ENCODE measurements around the gene FAM117A.

FAM117A gene

DNA sequence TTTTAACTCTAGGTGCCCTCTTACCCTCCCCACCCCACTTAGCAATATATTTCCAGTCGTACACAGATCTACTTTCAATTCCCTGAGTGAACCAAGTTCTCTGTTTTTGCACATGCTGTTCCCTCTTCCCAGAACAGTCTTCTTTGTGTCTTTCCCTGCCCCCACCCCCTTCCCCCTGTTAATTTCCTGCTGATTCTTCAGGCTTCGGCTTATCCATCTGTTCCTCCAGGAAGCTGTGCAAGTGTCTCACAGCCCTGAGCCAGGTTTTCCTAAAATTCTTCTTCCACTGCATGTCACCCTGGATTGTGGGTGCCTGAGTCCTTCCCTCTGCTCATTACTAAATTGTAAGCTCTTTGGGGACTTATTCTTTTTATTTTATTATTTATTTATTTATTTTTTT lies 73.7 kb downstream of the FAM117A start:
- Histone ChIP-seq H3K27ac (ENCODE audit: low read depth, low read length, severe bottlenecking) (no peak overlapping the region), H3K9me3 (ENCODE audit: control insufficient read depth, low read length) (no peaks in the 10 kb centered on the region), H3K4me3 (ENCODE audit: extremely low read depth, insufficient read depth, low read length, poor library complexity, severe bottlenecking) (no peak overlapping the region), H3K4me1 (ENCODE audit: control insufficient read depth, insufficient read depth, low read length, poor library complexity, severe bottlenecking) (peaks cover 14% of the 10 kb centered on the region), H3K36me3 (ENCODE audit: control insufficient read depth, insufficient read depth, low read length) (no peaks in the 10 kb centered on the region)
- WGBS, 2 experiments (ENCODE audit: insufficient coverage in 2 of 2): 85 to 93% methylated on average over 2 of the region's 2 CpGs

DNA sequence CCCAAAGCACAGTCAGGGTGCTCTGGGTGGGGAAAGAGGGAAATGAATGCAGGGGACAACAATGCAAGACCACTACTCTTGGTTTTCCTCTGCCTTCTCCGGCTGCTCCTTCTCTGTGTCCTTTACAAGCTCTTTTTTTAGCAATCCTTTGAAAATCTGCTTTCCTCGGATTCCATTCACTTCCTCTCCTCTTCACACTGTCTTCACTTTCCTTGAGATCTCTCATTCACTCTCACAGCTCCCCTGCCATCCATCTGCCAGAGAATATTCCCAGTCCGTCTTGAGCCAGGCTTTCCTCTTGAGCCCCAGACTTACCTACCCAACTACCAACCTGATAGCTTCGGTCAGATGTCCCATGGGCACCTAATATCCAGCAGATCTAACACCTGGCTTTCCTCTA lies 75.1 kb downstream of the FAM117A start:
- Histone ChIP-seq H3K9me3 (ENCODE audit: control insufficient read depth, low read length) (no peaks in the 10 kb centered on the region), H3K27ac (ENCODE audit: low read depth, low read length, severe bottlenecking) (peak overlapping the region; percentile 6), H3K4me1 (ENCODE audit: control insufficient read depth, insufficient read depth, low read length, poor library complexity, severe bottlenecking) (peaks cover 14% of the 10 kb centered on the region), H3K36me3 (ENCODE audit: control insufficient read depth, insufficient read depth, low read length) (no peaks in the 10 kb centered on the region), H3K4me3 (ENCODE audit: extremely low read depth, insufficient read depth, low read length, poor library complexity, severe bottlenecking) (no peak overlapping the region)
- WGBS, 2 experiments (ENCODE audit: insufficient coverage in 2 of 2): 72 to 79% methylated on average over 4 of the region's 4 CpGs

DNA sequence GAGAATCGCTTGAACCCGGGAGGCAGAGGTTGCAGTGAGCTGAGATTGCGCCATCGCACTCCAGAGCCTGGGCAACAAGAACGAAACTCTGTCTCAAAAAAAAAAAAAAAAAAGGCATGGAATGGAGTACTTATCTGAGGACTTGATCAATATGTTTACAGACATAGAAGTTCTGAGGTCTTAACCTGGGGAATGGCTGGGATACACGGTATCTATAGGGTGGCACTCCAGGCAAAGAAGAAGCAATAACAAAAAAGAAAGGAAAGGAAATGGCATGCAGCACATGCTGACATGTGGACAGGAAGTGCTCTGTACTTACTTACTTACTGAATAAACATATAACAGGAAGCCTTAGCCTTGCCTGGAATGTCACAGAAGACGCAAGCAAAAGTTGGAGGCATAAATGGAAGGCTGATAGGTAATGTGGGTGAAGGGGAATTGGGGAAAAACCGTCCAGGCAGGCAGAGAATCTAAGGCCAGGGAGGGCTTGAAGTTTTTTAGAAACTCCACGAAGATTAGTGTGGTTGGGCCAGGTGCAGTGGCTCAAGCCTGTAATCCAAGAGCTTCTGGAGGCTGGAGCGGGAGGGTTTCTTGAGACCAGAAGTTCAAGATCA lies 75.9 kb downstream of the FAM117A start:
- H3K4me1 ChIP-seq (ENCODE audit: control insufficient read depth, insufficient read depth, low read length, poor library complexity, severe bottlenecking): peaks cover 13% of the 10 kb centered on the region
- no peaks in the 10 kb centered on the region for H3K36me3 ChIP-seq (ENCODE audit: control insufficient read depth, insufficient read depth, low read length)
- 79 to 84% methylated on average over 6 of the region's 10 CpGs for WGBS, 2 experiments (ENCODE audit: insufficient coverage in 2 of 2)
- no peak overlapping the region for H3K27ac ChIP-seq (ENCODE audit: low read depth, low read length, severe bottlenecking)
- H3K4me3 ChIP-seq (ENCODE audit: extremely low read depth, insufficient read depth, low read length, poor library complexity, severe bottlenecking): no peak overlapping the region
- no peaks in the 10 kb centered on the region for H3K9me3 ChIP-seq (ENCODE audit: control insufficient read depth, low read length)

DNA sequence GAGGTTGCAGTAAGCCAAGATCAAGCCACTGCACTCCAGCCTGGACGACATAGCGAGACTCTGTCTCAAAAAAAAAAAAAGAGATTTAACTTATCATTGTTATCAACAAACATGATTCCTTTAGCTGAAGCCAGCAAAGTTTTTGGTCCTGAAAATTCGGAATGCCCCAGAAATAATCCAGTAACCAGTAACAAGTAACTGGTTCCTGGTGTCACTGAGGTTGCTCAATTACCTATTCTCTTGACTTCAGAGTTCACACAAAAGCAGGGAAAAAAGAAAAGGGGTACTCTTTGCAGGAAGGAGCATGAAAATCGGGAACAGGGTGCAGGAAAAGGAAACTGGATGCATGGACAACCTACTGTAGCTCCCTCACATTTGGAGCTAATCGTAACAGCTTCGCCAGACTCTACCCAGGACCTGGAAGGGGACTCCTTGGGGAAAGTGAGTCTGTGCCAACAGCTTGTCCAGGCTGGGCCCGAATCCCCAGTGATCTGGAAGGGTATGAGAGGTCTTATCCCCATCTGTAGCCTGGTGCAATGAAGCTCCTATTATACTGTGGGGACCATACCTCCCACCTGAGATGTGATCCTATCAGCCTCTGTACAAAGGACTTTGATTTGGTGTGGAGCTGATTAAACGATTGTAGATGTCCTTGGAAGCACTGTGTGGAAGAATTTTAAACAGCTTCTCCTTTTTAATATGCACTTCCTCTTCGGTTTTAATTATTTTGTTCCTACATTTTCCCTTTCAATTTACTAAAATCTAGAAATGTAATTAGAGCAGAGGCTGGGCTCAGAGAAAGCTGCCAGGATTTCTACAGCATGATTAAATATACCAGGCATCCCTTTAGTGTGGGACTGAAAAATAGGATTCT lies 82.6 kb downstream of the FAM117A start:
- H3K4me1 ChIP-seq (ENCODE audit: control insufficient read depth, insufficient read depth, low read length, poor library complexity, severe bottlenecking): peaks cover 3% of the 10 kb centered on the region
- no peaks in the 10 kb centered on the region for H3K9me3 ChIP-seq (ENCODE audit: control insufficient read depth, low read length)
- no peaks in the 10 kb centered on the region for H3K36me3 ChIP-seq (ENCODE audit: control insufficient read depth, insufficient read depth, low read length)
- 81 to 93% methylated on average over 5 of the region's 9 CpGs for WGBS, 2 experiments (ENCODE audit: insufficient coverage in 2 of 2)
- no peak overlapping the region for H3K27ac ChIP-seq (ENCODE audit: low read depth, low read length, severe bottlenecking)
- H3K4me3 ChIP-seq (ENCODE audit: extremely low read depth, insufficient read depth, low read length, poor library complexity, severe bottlenecking): no peak overlapping the region

DNA sequence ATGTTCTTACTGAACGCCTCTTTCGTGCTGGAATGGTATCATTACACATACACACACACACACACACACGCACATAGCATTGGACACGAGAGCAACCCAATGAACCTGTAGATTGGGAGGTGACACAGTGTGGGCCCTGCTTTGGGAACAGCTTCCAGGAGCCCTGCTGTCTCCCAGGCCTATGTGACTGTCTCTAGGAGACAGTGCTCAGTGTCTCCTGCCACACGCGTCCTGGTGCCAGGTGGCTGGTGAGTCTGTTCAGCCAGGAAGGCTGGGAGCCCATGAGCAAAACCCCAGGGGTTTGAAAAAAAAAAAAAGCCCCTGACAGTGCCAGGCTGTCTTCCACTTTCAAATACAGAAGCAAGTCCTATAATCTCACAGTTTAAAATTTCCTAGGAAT lies 83.6 kb downstream of the FAM117A start:
- peaks cover 10% of the 10 kb centered on the region for H3K4me1 ChIP-seq (ENCODE audit: control insufficient read depth, insufficient read depth, low read length, poor library complexity, severe bottlenecking)
- H3K27ac ChIP-seq (ENCODE audit: low read depth, low read length, severe bottlenecking): no peak overlapping the region
- WGBS, 2 experiments (ENCODE audit: insufficient coverage in 2 of 2): 81 to 100% methylated on average over 2 to 3 of the region's 6 CpGs
- no peaks in the 10 kb centered on the region for H3K9me3 ChIP-seq (ENCODE audit: control insufficient read depth, low read length)
- H3K36me3 ChIP-seq (ENCODE audit: control insufficient read depth, insufficient read depth, low read length): no peaks in the 10 kb centered on the region
- H3K4me3 ChIP-seq (ENCODE audit: extremely low read depth, insufficient read depth, low read length, poor library complexity, severe bottlenecking): no peak overlapping the region

DNA sequence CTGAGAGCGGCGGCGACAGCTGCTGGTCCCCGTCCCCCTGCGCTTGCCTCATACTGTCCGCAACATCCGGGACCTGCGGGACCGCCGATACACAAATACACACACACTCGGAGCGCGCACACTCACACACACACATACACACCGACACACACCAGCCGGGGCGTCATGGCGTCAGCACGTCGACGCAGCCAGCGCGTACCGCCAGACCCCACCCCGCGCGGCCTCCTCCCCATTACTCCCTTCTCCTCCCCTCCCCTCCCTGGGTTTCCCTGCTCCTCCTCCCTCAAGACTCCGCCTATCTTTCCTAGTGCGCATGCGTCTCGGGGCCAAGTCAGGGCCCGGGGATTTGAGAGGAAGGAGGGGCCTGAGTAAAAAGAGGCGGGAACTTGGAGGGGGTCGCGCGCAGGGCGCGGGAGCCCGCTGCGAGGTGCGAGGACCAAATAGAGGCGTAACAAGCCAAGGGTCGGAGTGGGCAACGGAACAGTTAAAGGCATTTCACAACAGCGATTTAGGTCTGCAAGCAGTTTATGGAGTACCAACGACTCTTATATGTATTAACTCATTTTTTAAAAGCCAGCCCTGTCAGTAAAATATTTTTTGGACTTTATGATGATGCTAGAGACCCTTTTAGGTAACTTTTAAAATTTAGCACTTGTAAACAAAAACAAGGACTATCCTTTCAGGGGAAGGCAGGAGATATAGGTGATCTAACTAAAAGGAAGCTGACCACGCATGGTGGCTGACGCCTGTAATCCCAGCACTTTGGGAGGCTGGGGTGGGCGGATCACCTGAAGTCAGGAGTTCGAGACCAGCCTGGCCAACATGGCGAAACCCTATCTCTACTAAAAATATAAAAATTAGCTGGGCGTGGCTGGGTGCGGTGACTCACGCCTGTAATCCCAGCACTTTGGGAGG lies 85.7 kb downstream of the FAM117A start, which contains the start of gene SPOP:
SPOP (minus strand) TSS at position 165 of the 915 bp plus-strand sequence. CDS start 55,287 bp downstream, outside the sequence.
- H3K9me3 ChIP-seq (ENCODE audit: control insufficient read depth, low read length): no peaks in the 10 kb centered on the region
- WGBS, 2 experiments (ENCODE audit: insufficient coverage in 2 of 2): 9 to 19% methylated on average over 30 to 42 of the region's 53 CpGs
- H3K36me3 ChIP-seq (ENCODE audit: control insufficient read depth, insufficient read depth, low read length): peaks cover 16% of the 10 kb centered on the region
- peak within 1 kb of the TSS; percentile 95 for H3K27ac ChIP-seq (ENCODE audit: low read depth, low read length, severe bottlenecking)
- peak within 1 kb of the TSS; percentile 89 for H3K4me3 ChIP-seq (ENCODE audit: extremely low read depth, insufficient read depth, low read length, poor library complexity, severe bottlenecking)
- peaks cover 10% of the 10 kb centered on the region for H3K4me1 ChIP-seq (ENCODE audit: control insufficient read depth, insufficient read depth, low read length, poor library complexity, severe bottlenecking)

DNA sequence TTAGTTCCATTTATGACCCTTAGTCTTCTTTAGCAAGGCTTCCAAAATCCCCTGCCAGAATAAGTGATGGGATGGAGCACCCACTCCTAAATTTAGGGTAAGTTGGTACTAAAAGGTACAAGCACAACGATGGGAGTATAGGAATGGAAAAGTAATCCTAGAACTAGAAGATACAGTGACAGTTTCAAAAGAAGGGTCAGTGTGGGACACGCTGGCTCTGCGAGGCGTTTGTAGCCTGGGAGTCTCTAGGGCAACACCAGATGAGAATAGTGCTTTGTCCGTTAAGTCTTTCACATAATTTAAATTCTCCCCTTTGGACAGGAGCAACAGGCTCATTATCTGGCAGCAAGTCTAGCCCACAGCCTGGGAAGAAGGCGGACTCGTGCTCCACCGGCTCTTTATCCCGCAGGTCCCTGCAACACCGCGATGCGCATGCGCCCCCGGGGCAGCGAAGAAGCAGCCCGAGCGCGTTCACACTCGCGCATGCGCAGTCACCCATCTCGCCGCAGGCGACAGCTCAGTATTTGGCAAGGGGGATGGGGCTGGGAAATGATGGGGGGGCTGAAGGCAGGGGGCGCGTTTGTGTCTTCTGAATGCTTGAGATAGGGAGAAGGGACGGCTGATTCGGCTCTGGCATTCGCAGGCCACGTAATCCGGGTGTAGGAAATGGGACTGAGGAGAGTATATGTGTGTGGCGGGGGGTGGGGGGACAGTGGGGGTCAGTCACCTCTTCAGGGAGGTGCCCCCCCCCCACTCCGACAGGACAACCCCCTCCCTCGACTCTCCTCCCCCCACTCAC lies 86.6 kb downstream of the FAM117A start:
- Histone ChIP-seq H3K27ac (ENCODE audit: low read depth, low read length, severe bottlenecking) (peak overlapping the region; percentile 95), H3K36me3 (ENCODE audit: control insufficient read depth, insufficient read depth, low read length) (peaks cover 16% of the 10 kb centered on the region), H3K4me3 (ENCODE audit: extremely low read depth, insufficient read depth, low read length, poor library complexity, severe bottlenecking) (peak overlapping the region; percentile 89), H3K9me3 (ENCODE audit: control insufficient read depth, low read length) (no peaks in the 10 kb centered on the region), H3K4me1 (ENCODE audit: control insufficient read depth, insufficient read depth, low read length, poor library complexity, severe bottlenecking) (peaks cover 10% of the 10 kb centered on the region)
- 0% methylated on average over 21 to 22 of the region's 34 CpGs for WGBS, 2 experiments (ENCODE audit: insufficient coverage in 2 of 2)

DNA sequence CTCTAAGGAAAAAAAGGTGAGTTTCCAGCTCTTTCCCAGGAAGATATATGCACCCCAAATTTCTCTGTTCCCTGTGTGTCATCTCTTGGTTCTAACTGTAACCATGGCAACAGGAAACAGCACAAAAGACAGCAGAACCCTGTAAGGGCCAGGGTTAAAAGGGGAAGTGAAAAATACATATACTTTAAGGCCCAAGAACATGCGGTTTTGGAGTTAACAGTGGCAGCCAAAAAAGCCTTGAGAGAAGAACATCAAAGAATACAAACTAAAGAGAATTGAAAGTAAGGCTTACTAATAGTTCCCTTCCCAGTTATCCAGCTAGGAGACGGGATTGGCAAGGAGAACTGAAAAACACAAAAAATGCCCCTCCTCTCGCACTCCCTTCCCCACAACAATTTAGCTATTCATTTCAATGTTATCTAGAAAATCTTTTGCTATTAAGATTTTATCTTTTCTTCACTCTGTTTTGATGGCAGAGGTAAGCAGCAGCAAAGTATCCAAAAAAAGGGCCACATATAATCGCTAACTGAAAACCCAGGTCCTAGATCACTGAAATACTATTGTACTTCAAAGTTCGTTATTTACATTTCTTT lies 87.6 kb downstream of the FAM117A start:
- peaks cover 19% of the 10 kb centered on the region for H3K36me3 ChIP-seq (ENCODE audit: control insufficient read depth, insufficient read depth, low read length)
- peaks cover 10% of the 10 kb centered on the region for H3K4me1 ChIP-seq (ENCODE audit: control insufficient read depth, insufficient read depth, low read length, poor library complexity, severe bottlenecking)
- no peaks in the 10 kb centered on the region for H3K9me3 ChIP-seq (ENCODE audit: control insufficient read depth, low read length)
- 73 to 92% methylated on average over 3 of the region's 5 CpGs for WGBS, 2 experiments (ENCODE audit: insufficient coverage in 2 of 2)
- peak overlapping the region; percentile 95 for H3K27ac ChIP-seq (ENCODE audit: low read depth, low read length, severe bottlenecking)
- peak overlapping the region; percentile 89 for H3K4me3 ChIP-seq (ENCODE audit: extremely low read depth, insufficient read depth, low read length, poor library complexity, severe bottlenecking)

DNA sequence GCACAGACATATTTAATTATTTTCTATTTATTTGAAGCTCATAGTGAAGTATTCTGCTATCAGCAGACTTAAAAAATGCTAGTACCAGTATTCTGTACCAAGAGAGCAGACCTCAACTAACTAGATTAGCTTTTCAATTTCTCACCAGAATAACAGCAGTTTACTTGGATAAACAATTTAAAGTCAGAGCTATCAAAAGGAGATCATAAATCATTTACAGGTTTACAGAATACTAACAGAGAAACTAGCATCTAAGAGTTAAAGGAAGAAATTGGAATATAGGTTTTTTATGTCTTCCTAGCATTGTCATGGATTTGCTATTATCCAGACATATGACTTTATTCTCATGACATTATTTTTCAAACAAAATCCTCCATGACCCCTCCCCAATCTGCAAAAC lies 89.4 kb downstream of the FAM117A start:
- H3K36me3 ChIP-seq (ENCODE audit: control insufficient read depth, insufficient read depth, low read length): peaks cover 19% of the 10 kb centered on the region
- no peak overlapping the region for H3K4me3 ChIP-seq (ENCODE audit: extremely low read depth, insufficient read depth, low read length, poor library complexity, severe bottlenecking)
- peaks cover 10% of the 10 kb centered on the region for H3K4me1 ChIP-seq (ENCODE audit: control insufficient read depth, insufficient read depth, low read length, poor library complexity, severe bottlenecking)
- H3K27ac ChIP-seq (ENCODE audit: low read depth, low read length, severe bottlenecking): no peak overlapping the region
- H3K9me3 ChIP-seq (ENCODE audit: control insufficient read depth, low read length): no peaks in the 10 kb centered on the region

Measured in mesodermal cell (in vitro differentiated cells).